Transverse colon (tissue), 4 donors: ENCODE results near the gene DRGX.

ENCODE experiments used
- CTCF ChIP-seq, 5 experiments: fragments of 200-600 bp in 3 of 5; fragments of 450-650 bp in 2 of 5; sonication (generic) in 3 of 5; IDR thresholded peaks; 1 replicate in 2 of 5; 2 replicates in 3 of 5; pipeline ENCODE4 v1.5.1; 2016 to 2017; ENCODE audit warnings: antibody characterized with exemption in 5 of 5, inconsistent platforms in 3 of 5, mild to moderate bottlenecking in 2 of 5, moderate library complexity in 1 of 5
- POLR2A ChIP-seq: fragments of 450-650 bp; IDR thresholded peaks from one replicate; pipeline ENCODE4 v1.6.1; 2016; ENCODE audit warnings: antibody characterized with exemption, mild to moderate bottlenecking, moderate library complexity
- POLR2AphosphoS5 ChIP-seq, 3 donors: sonication (generic); formaldehyde crosslinking; IDR thresholded peaks; one replicate each; pipeline ENCODE4 v1.6.1; 2016; ENCODE audit warnings: antibody characterized with exemption in 3 of 3

GRCh38 chr10:49429458-49429857, 33.6 kb upstream of the DRGX start:
- TF ChIP-seq CTCF (IDR thresholded peaks at IDR 0.05) (no peak), POLR2A (no peak), POLR2AphosphoS5 (IDR thresholded peaks at IDR 0.05) (no peak)
